Globus pallidus (tissue), 1 donor: ENCODE data around the gene KCNK16.
"Not testable (repeated sequence)": the region's sequence is repeated elsewhere in the genome, so short reads cannot be mapped to it uniquely, and the experiment has no call there.

Experiments used
- DNase-seq: peaks from one replicate; pipeline ENCODE4 v3.0.0-alpha.2; 2015; ENCODE audit warnings: low spot score

Gene KCNK16

DNA sequence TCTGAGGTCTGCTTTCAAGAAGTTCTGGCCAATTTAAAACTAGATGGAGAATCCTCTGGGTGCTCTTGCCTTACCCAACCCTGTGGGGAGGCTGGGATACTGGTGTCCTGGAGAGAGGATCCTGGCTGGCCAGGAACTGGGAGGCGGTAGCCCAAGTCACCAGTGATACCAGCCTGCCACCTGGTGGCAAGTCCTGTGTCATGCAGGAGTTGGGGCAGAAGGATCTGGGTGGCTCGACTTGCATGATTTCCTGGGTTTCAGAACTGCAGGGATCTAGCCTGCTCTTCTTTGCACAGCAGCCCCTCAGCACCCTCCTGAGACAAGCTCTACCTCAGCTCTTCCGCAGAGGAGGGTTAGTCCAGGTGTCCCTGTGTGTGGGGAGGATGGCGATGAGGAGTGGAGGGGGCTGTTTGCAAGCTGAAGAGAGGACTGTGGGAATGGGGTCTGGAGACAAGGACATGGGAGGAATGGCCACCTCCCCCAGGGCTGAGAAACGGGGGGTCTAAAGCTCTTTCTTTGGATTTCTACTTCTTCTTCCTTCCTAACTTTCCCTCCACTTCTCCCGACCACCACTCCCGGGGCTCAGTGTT, 12.5 kb downstream of the KCNK16 start:
- peak; percentile 52 for DNase-seq

GRCh38 chr6:39307462-39307861, 15.0 kb downstream of the KCNK16 start:
- no peak for DNase-seq

GRCh38 chr6:39304951-39305350, 17.6 kb downstream of the KCNK16 start:
- DNase-seq = no peak

DNA sequence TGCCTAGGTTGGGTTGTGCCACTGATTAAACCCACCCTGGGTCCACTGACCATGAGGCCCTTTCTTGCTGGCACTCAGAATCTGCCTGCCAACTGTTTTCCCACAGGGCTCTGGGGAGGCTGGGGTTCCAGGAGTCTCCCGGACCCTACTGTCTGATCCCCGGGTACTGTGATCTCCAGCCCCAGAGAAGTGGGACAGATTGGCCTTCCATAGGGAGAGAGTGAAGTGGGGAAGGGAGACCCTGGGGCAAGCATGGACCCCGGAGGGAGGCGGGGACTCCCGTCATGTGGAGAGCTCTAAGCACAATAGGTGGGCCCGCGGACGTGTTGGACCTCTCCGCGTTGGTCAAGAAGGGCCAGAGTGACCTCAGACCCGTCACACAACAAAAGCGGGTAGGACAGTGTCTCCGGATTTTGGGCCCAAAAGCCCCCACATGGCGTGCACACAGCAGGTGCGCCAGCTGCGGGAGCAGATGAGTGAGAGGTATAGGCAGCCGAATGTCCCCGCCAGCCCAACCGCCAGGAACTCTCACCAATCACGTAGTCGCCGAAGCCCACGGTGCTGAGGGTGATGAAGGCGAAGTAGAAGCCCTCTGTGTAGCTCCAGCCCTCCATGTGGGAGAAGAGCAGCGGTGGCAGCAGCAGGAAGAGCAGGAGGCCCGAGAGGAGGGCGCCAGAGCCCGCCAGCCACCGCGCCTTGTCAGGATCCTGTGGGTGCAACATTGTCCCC, 18.9 kb downstream of the KCNK16 start:
- no peak for DNase-seq

DNA sequence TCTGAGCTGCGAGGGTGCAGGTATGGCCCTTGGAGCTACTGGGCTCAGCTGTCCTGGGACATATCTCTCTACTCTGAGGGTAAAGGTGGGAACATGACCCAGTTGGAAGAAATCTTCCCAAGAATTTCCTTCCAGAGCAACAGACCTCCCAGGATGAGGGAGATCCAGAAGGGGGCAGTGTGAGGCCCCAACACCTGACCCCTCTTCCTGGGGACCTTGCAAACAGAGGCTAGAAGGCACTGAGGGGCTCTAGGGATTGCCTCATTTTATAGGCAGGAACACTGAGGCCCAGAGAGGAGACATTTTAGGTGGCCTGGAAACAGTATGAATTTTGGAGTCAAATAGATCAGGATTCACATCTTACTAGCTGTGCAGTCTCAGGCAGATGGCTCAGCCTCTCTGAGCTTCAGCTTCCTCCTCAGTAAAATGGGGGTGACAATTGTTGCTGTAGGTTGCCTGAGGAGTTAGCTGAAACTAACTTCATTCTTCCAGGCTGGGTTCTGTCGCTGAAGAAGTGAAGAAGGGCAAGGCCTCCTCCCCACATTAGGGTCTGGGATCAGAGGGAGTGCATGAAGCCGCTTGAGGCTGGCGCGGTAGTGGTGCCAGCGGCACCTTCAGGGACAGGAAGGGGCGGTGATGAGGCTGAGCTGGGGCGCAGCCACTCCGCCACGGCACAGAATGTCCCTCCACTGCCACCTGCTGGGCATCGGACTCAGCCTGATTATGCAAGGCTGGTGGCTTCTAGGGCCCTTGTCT, 19.7 kb downstream of the KCNK16 start:
- peak; percentile 58 for DNase-seq

DNA sequence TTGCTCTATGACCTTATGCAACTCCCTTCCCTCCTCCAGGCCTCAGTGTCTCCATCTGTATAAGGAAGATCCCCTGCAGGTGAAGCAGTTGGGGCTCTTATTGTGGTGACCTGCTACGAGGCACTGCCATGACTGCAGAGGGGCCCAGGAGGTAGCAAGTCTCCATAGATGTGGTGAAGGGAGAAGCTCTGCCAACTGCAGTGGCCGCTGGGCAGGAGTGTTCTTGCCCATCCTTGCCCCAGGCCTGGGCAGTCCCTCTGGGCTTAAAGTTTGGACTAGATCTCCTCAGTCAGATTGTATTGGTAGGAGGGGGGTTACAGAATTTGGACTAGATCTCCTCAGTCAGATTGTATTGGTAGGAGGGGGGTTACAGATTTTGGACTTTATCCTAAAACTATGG, 20.5 kb downstream of the KCNK16 start:
- DNase-seq = no peak

GRCh38 chr6:39301606-39302005, 20.9 kb downstream of the KCNK16 start:
- DNase-seq = no peak

DNA sequence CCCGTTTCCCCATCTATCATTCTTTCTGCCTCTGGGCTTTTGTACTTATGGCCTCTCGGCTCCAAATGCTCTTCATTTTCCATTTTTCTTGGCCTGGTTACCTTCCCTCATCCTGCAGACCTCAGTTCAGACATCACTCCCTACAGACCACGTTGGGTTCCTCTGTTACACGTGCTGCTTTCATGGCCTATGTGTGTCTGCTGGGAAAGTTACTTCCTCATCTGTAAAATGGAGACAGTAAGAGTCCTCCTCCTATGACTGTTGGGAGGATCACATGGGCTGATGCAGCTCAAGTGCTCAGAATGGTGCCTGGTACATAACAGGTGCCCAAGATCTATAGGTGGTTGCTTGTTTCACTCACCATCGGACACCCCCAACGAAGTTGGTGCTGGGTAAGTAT, 21.8 kb downstream of the KCNK16 start:
- peak; percentile 43 for DNase-seq

DNA sequence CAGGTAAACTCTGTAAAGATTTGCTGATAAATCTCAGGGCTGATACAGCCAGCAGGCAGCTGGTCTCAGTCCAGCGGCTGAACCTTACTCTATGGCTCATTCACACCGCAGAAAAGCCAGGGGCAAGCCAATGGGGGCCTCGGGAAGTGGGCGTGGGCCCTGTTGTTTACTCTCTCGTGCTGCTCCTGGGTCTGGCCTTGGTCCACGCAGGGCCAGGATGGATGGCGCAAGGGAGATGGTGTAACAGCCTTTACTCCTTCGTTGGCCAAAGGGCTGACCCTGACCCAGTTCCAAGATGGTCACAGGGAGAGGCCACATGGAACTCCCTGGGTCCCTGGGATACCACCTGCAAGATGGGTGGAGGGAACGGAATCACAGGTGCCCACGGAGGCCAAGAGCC, 24.4 kb downstream of the KCNK16 start:
- DNase-seq = no peak

GRCh38 chr6:39296745-39297640, 25.5 kb downstream of the KCNK16 start:
- DNase-seq = no peak

DNA sequence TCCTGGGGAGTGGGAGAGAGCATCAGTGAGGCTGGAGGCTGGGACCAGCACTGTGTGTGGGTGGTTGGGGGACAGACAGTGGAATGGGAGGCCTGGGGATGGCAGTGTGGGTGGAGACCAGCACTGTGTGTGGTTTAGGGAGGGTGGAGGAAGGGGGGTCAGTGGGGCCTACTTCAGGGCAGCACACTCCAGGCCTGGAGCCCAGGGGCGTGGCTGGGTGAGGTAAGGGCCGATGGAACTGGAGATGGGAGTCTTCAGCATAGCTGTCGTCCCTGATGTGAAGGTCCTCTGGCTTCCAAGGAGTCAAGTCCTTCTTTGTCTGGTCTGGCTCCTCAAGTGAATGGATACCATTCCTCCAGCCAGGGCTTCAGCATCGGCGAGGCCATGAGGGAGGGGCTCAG, 26.9 kb downstream of the KCNK16 start:
- no peak for DNase-seq

- DNase-seq = no peak
Observed at GRCh38 chr6:39294899-39295298, 27.6 kb downstream of the KCNK16 start.

DNA sequence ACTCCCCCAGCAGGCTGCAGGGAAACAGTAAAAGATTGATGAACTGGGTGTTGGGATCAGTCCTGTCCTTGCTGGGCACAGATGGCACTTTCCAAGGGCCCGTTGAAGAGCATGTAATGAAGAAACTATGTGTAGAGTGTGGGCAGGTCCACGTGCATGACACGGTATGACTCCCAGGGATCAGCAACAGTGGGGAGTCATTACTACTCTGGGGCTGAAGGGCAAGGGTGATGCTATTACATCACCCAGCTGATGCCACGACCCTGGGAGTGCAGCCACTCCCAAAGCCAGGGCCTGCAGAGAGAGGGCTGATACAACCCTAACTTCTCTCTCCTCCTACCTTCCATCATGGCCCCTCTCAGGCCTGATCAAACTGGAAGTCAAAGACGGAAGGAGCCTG, 28.4 kb downstream of the KCNK16 start:
- DNase-seq = no peak

GRCh38 chr6:39292637-39293036, 29.9 kb downstream of the KCNK16 start:
- no peak for DNase-seq

DNA sequence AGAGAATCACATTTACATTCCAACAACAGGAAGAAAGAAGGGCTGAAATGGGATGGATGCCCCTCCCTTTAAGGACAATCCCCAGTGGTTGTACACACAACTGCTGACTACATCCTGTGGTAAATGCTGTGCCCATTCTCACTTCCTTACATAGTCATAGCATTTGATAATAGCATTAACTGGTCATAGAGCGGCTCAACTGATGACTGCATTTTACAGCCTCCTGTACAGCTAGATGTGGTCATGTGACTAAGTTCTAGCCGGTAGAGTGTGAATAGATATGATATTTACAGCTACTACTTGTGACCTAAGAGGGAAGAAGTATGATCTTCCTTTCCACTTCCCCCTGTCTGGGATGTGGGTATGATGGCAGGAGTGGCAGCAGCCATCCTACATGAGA, 33.0 kb downstream of the KCNK16 start:
- DNase-seq = no peak

- DNase-seq = no peak
Observed at GRCh38 chr6:39287601-39288000, 34.9 kb downstream of the KCNK16 start.

GRCh38 chr6:39286596-39286995, 35.9 kb downstream of the KCNK16 start:
- not testable (repeated sequence) for DNase-seq

GRCh38 chr6:39282774-39283173, 39.7 kb downstream of the KCNK16 start:
- DNase-seq = no peak

- no peak for DNase-seq
Observed at GRCh38 chr6:39281312-39281980, 41.1 kb downstream of the KCNK16 start.

- DNase-seq = no peak
Observed at GRCh38 chr6:39280247-39280731, 42.2 kb downstream of the KCNK16 start.

DNA sequence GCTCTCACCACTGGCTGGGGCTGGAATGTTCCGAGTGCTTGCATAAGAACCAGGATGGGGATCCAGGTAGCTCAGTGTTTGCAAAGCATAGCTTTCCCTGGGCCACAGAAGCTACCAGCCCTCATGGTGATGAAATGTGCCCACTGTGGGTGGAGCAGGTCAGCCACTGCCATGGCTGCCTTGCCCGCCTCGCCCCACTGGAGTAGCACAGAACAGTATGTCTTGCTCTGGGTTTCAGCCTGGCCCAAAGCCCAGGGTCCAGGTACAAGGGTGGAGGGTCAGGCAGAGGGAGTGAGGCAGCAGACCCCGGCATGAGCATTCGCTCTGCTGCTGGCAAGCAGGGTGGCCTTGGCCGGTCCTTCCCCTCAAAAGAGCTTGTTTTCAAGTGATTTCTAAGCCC, 43.0 kb downstream of the KCNK16 start:
- DNase-seq = no peak
